ENCODE measurements around the gene VPS26B.

GRCh38 chr11:134257101-134257500 is 32.6 kb downstream of the VPS26B start:
- no peak for TF ChIP-seq CTCF (IDR thresholded peaks at IDR 0.05; ENCODE audit: poor library complexity)
- no peak for TF ChIP-seq EZH2phosphoT487 (IDR thresholded peaks at IDR 0.05; ENCODE audit: low read depth, severe bottlenecking, unreplicated experiment)
